ENCODE measurements around the gene USP6NL. TPM values are rescaled to one million over a fixed set of nuclear protein-coding genes. Genes with fewer than 3 reads are reported as not detected.
A peak's percentile ranks its signal among the peaks of the same experiment; 100 is the strongest.

Gene USP6NL
- total RNA-seq, 4 donors from 2014 or later: 28.8 to 56.4 (median 34.0) TPM

GRCh38 chr10:11527068-11527467, 84.4 kb downstream of the USP6NL start:
- no peaks in the 10 kb centered on the region for H3K9me3 ChIP-seq
- H3K36me3 ChIP-seq: peaks cover 0 to 20% (median 0%) of the 10 kb centered on the region in 3 donors
- intact Hi-C loops (cut with DNase I): no loop called here
- H3K4me3 ChIP-seq: no peak overlapping the region
- no peak for DNase-seq
- H3K4me1 ChIP-seq: peaks cover 0 to 22% (median 0%) of the 10 kb centered on the region in 3 donors
- no peak for TF ChIP-seq CTCF (IDR thresholded peaks at IDR 0.05)
- TF ChIP-seq POLR2A (IDR thresholded peaks at IDR 0.05): no peak
- H3K27me3 ChIP-seq: no peaks in the 10 kb centered on the region
- H3K27ac ChIP-seq: peak overlapping the region in 2 of 4 donors; percentile 7 to 38
- WGBS, 2 donors: 92 to 94% methylated on average over 4 of the region's 4 CpGs

GRCh38 chr10:11525503-11525902, 85.9 kb downstream of the USP6NL start:
- H3K27ac ChIP-seq: peak overlapping the region in 3 of 4 donors; percentile 8 to 42 (median 18)
- peaks cover 0 to 28% (median 0%) of the 10 kb centered on the region in 3 donors for H3K4me1 ChIP-seq
- no peaks in the 10 kb centered on the region for H3K9me3 ChIP-seq
- DNase-seq: no peak
- 72 to 76% methylated on average over 6 of the region's 6 CpGs for WGBS, 2 donors
- intact Hi-C loops (cut with DNase I): no loop called here
- peaks cover 0 to 22% (median 0%) of the 10 kb centered on the region in 3 donors for H3K36me3 ChIP-seq
- no peaks in the 10 kb centered on the region for H3K27me3 ChIP-seq
- H3K4me3 ChIP-seq: no peak overlapping the region
- TF ChIP-seq POLR2A (IDR thresholded peaks at IDR 0.05): no peak
- TF ChIP-seq CTCF (IDR thresholded peaks at IDR 0.05): no peak

DNA sequence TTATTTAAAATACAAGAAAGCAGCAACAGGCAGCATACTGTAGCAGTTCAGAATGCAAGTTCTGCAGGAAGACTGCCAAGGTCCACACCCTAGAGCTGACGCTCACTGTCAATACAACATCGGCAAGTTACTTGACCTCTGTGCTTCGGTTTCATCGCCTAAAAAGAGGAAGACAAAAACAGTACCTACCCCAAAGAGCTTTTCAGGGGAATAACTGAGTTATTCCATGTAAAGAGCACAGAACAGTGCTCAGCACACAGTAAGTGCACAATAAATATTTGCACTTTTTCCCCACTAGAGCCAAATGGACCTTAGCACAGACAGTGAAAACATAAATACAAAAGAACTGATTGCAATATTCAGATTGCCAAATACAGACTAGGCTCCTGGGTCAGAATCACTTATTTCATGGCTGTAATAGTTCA, 88.6 kb downstream of the USP6NL start:
- no peaks in the 10 kb centered on the region for H3K9me3 ChIP-seq
- TF ChIP-seq CTCF (IDR thresholded peaks at IDR 0.05): no peak
- TF ChIP-seq POLR2A (IDR thresholded peaks at IDR 0.05): no peak
- peaks cover 0 to 30% (median 0%) of the 10 kb centered on the region in 3 donors for H3K36me3 ChIP-seq
- DNase-seq: no peak
- intact Hi-C loops (cut with DNase I): no loop called here
- H3K4me1 ChIP-seq: peaks cover 0 to 19% (median 0%) of the 10 kb centered on the region in 3 donors
- no peak overlapping the region for H3K27ac ChIP-seq
- no peaks in the 10 kb centered on the region for H3K27me3 ChIP-seq
- 28 to 62% methylated on average over 4 of the region's 4 CpGs for WGBS, 2 donors
- no peak overlapping the region for H3K4me3 ChIP-seq

DNA sequence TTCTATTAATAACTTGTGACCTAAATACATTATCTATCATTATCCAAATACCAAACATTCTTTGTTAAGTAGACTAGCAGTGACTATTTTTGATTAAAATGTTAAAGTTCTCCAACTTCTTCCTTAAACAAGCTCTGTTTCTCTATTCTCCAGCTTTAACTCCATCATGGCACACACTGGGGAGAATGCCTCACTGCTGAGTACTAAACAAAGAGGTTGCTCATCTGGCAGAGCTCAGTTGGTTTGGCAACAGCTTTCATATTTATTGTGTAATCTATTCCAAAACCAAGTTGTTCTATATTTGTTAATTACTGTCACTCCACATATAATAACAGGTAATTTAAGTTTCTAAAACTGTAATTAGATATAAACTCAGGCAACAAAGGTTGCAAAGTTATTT, 89.6 kb downstream of the USP6NL start:
- TF ChIP-seq CTCF (IDR thresholded peaks at IDR 0.05) (no peak), POLR2A (IDR thresholded peaks at IDR 0.05) (no peak)
- intact Hi-C loops (cut with DNase I): no loop called here
- H3K9me3 ChIP-seq: no peaks in the 10 kb centered on the region

GRCh38 chr10:11520892-11521291, 90.6 kb downstream of the USP6NL start:
- intact Hi-C loops (cut with DNase I): no loop called here
- H3K27ac ChIP-seq: no peak overlapping the region

More for the DNA sequence above, 89.6 kb downstream of the USP6NL start:
- Histone ChIP-seq H3K27ac (peak overlapping the region in 1 of 4 donors; percentile 2), H3K27me3 (no peaks in the 10 kb centered on the region), H3K36me3 (peaks cover 0 to 25% (median 0%) of the 10 kb centered on the region in 3 donors), H3K4me1 (peaks cover 0 to 19% (median 0%) of the 10 kb centered on the region in 3 donors), H3K4me3 (no peak overlapping the region)
- no peak for DNase-seq

More at GRCh38 chr10:11520892-11521291, 90.6 kb downstream of the USP6NL start:
- no peaks in the 10 kb centered on the region for H3K9me3 ChIP-seq
- WGBS, 2 donors: 85 to 95% methylated on average over 1 of the region's 1 CpG
- H3K4me1 ChIP-seq: peaks cover 0 to 25% (median 3%) of the 10 kb centered on the region in 3 donors
- TF ChIP-seq CTCF (IDR thresholded peaks at IDR 0.05) (peak in 1 of 6 experiments; percentile 6), POLR2A (IDR thresholded peaks at IDR 0.05) (no peak)
- no peaks in the 10 kb centered on the region for H3K27me3 ChIP-seq
- H3K36me3 ChIP-seq: peaks cover 0 to 23% (median 0%) of the 10 kb centered on the region in 3 donors
- no peak for DNase-seq
- no peak overlapping the region for H3K4me3 ChIP-seq
